ENCODE measurements around the gene PLB1. TPM values are rescaled to one million over a fixed set of nuclear protein-coding genes. Genes with fewer than 3 reads are reported as not detected.

Gene PLB1
- total RNA-seq, 1 experiment from 2014 or later = 0.91 TPM

GRCh38 chr2:28496781-28497180, 921 bp downstream of the PLB1 start:
- no peak for DNase-seq (ENCODE audit: unreplicated experiment)
- H3K4me1 Mint-ChIP-seq (ENCODE audit: insufficient read depth, unreplicated experiment) = no peaks in the 10 kb centered on the region
- no peaks in the 10 kb centered on the region for H3K36me3 Mint-ChIP-seq (ENCODE audit: insufficient read depth, unreplicated experiment)
- BruUV-seq (replicated peaks) = no TSS peak
- TF ChIP-seq CTCF (IDR thresholded peaks at IDR 0.05; ENCODE audit: unreplicated experiment) = no peak
- CTCF ChIA-PET = interaction anchor here (0.5 kb wide), 1 partner anchor 544 kb away, joined by 3 read pairs; no protein-coding TSS in a partner anchor
- H3K27ac Mint-ChIP-seq (ENCODE audit: low read depth, unreplicated experiment) = no peak overlapping the region
- no peak overlapping the region for H3K4me3 Mint-ChIP-seq (ENCODE audit: unreplicated experiment)
- POLR2A ChIA-PET = interaction anchor here (0.5 kb wide), 1 partner anchor 243 kb away, joined by 4 read pairs; no protein-coding TSS in a partner anchor
- intact Hi-C loops (cut with micrococcal nuclease) = no loop called here
- no peaks in the 10 kb centered on the region for H3K9me3 Mint-ChIP-seq (ENCODE audit: unreplicated experiment)
- H3K27me3 Mint-ChIP-seq (ENCODE audit: insufficient read depth, unreplicated experiment) = no peaks in the 10 kb centered on the region

GRCh38 chr2:28497206-28497605, 1.3 kb downstream of the PLB1 start:
- intact Hi-C loops (cut with micrococcal nuclease) = no loop called here
- H3K27me3 Mint-ChIP-seq (ENCODE audit: insufficient read depth, unreplicated experiment) = no peaks in the 10 kb centered on the region
- H3K4me3 Mint-ChIP-seq (ENCODE audit: unreplicated experiment) = no peak overlapping the region
- DNase-seq (ENCODE audit: unreplicated experiment) = no peak
- no peaks in the 10 kb centered on the region for H3K9me3 Mint-ChIP-seq (ENCODE audit: unreplicated experiment)
- POLR2A ChIA-PET = interaction anchor here (0.5 kb wide), 1 partner anchor 242 kb away, joined by 4 read pairs; no protein-coding TSS in a partner anchor
- H3K36me3 Mint-ChIP-seq (ENCODE audit: insufficient read depth, unreplicated experiment) = no peaks in the 10 kb centered on the region
- H3K27ac Mint-ChIP-seq (ENCODE audit: low read depth, unreplicated experiment) = no peak overlapping the region
- no TSS peak for BruUV-seq (replicated peaks)
- no peaks in the 10 kb centered on the region for H3K4me1 Mint-ChIP-seq (ENCODE audit: insufficient read depth, unreplicated experiment)
- CTCF ChIA-PET = interaction anchor here (0.5 kb wide), 1 partner anchor 544 kb away, joined by 3 read pairs; no protein-coding TSS in a partner anchor
- no peak for TF ChIP-seq CTCF (IDR thresholded peaks at IDR 0.05; ENCODE audit: unreplicated experiment)

GRCh38 chr2:28499282-28499681, 3.4 kb downstream of the PLB1 start:
- POLR2A ChIA-PET = interaction anchor here (0.7 to 1.0 kb wide), 2 partner anchors 9 to 19 kb away, joined by 3 read pairs; no protein-coding TSS in a partner anchor
- CTCF ChIA-PET = interaction anchor here (0.6 to 0.7 kb wide), 3 partner anchors 45 to 674 kb away, joined by 3 to 6 read pairs (median 3); no protein-coding TSS in a partner anchor
- DNase-seq (ENCODE audit: unreplicated experiment) = no peak

GRCh38 chr2:28505361-28505760, 9.5 kb downstream of the PLB1 start:
- no peak for DNase-seq (ENCODE audit: unreplicated experiment)
- Mint-ChIP-seq H3K36me3 (ENCODE audit: insufficient read depth, unreplicated experiment) (no peaks in the 10 kb centered on the region), H3K9me3 (ENCODE audit: unreplicated experiment) (no peaks in the 10 kb centered on the region), H3K4me3 (ENCODE audit: unreplicated experiment) (no peak overlapping the region), H3K4me1 (ENCODE audit: insufficient read depth, unreplicated experiment) (peaks cover 8% of the 10 kb centered on the region), H3K27me3 (ENCODE audit: insufficient read depth, unreplicated experiment) (no peaks in the 10 kb centered on the region), H3K27ac (ENCODE audit: low read depth, unreplicated experiment) (no peak overlapping the region)
- BruUV-seq (replicated peaks) = no TSS peak
- intact Hi-C loops (cut with micrococcal nuclease) = no loop called here
- CTCF ChIA-PET = interaction anchor here (0.6 to 0.7 kb wide), 2 partner anchors 12 to 1084 kb away, joined by 3 read pairs; no protein-coding TSS in a partner anchor
- no peak for TF ChIP-seq CTCF (IDR thresholded peaks at IDR 0.05; ENCODE audit: unreplicated experiment)
- POLR2A ChIA-PET = interaction anchor here (0.6 kb wide), 1 partner anchor 397 kb away, joined by 3 read pairs; no protein-coding TSS in a partner anchor

More at GRCh38 chr2:28499282-28499681, 3.4 kb downstream of the PLB1 start:
- no peaks in the 10 kb centered on the region for H3K36me3 Mint-ChIP-seq (ENCODE audit: insufficient read depth, unreplicated experiment)
- no TSS peak for BruUV-seq (replicated peaks)
- no peak for TF ChIP-seq CTCF (IDR thresholded peaks at IDR 0.05; ENCODE audit: unreplicated experiment)
- H3K4me3 Mint-ChIP-seq (ENCODE audit: unreplicated experiment) = no peak overlapping the region
- no peaks in the 10 kb centered on the region for H3K4me1 Mint-ChIP-seq (ENCODE audit: insufficient read depth, unreplicated experiment)
- H3K27ac Mint-ChIP-seq (ENCODE audit: low read depth, unreplicated experiment) = no peak overlapping the region
- intact Hi-C loops (cut with micrococcal nuclease) = no loop called here
- H3K27me3 Mint-ChIP-seq (ENCODE audit: insufficient read depth, unreplicated experiment) = no peaks in the 10 kb centered on the region
- H3K9me3 Mint-ChIP-seq (ENCODE audit: unreplicated experiment) = no peaks in the 10 kb centered on the region
